B cell (primary cell): ENCODE results near the gene MAD1L1. TPM values are rescaled to one million over a fixed set of nuclear protein-coding genes. Genes with fewer than 3 reads are reported as not detected.
A peak's percentile ranks its signal among the peaks of the same experiment; 100 is the strongest.

Experiments used
- ATAC-seq: fragments of 200-7000 bp; cut with Tn5 transposase; one replicate; pipeline ENCODE4 v1.10.0; 2021; ENCODE audit warnings: low read depth, mild to moderate bottlenecking, moderate number of reproducible peaks, moderate library complexity
- CTCF ChIA-PET: fragments of 350-600 bp; sonication (Branson Sonifier 250); formaldehyde crosslinking; loops from one replicate; lab custom pipeline; 2021; ENCODE audit warnings: antibody characterized with exemption, inconsistent platforms; lab: Charles Lee
- POLR2A ChIA-PET: fragments of 350-600 bp; sonication (Branson Sonifier 250); formaldehyde crosslinking; loops from one replicate; lab custom pipeline; 2021; ENCODE audit warnings: antibody characterized with exemption; lab: Charles Lee
- DNase-seq: peaks from one replicate; pipeline ENCODE4 v3.0.0; 2013
- H2AFZ ChIP-seq: 2 replicates; pipeline ENCODE4 v1.6.1; 2012; ENCODE audit warnings: mild to moderate bottlenecking, low read depth, low read length; ENCODE audit not compliant: insufficient read depth, poor library complexity, severe bottlenecking
- H3K27ac ChIP-seq, 2 donors: 1 replicate in 1 of 2; 2 replicates in 1 of 2; pipeline ENCODE4 v1.5.1; 2012 to 2013; ENCODE audit warnings: low read length in 2 of 2, mild to moderate bottlenecking in 2 of 2, moderate library complexity in 1 of 2
- H3K27me3 ChIP-seq, 4 experiments: fragments of 200-600 bp in 1 of 4; sonication (generic) in 1 of 4; replicated peaks in 1 of 4; 1 replicate in 2 of 4; 2 replicates in 2 of 4; pipeline versions ENCODE4 v1.6.1 to v1.7.0; 2013 to 2016; ENCODE audit warnings: low read length in 3 of 4, mild to moderate bottlenecking in 2 of 4, mixed read lengths in 1 of 4, moderate library complexity in 1 of 4; ENCODE audit not compliant: insufficient read depth in 4 of 4, control insufficient read depth in 3 of 4; ENCODE audit errors: control extremely low read depth in 1 of 4
- H3K36me3 ChIP-seq, 2 experiments: replicated peaks in 1 of 2; 1 replicate in 1 of 2; 2 replicates in 1 of 2; pipeline versions ENCODE4 v1.6.1 to v1.7.1; 2013; ENCODE audit warnings: low read length in 1 of 2; ENCODE audit not compliant: insufficient read depth in 2 of 2, control insufficient read depth in 1 of 2; ENCODE audit errors: control extremely low read depth in 1 of 2, extremely low read depth in 1 of 2
- H3K4me1 ChIP-seq, 2 donors: fragments of 200-600 bp in 1 of 2; sonication (generic) in 1 of 2; 1 replicate in 1 of 2; 2 replicates in 1 of 2; pipeline versions ENCODE4 v1.5.1 to v1.6.1; 2013 to 2017; ENCODE audit warnings: low read length in 2 of 2; ENCODE audit not compliant: control insufficient read depth in 2 of 2, insufficient read depth in 2 of 2
- H3K4me2 ChIP-seq: replicated peaks from 2 replicates; pipeline ENCODE3; 2012; ENCODE audit warnings: mild to moderate bottlenecking, low read depth, low read length; ENCODE audit not compliant: poor library complexity, severe bottlenecking
- H3K4me3 ChIP-seq, 5 experiments: fragments of 200-600 bp in 1 of 5; sonication (generic) in 1 of 5; 1 replicate in 3 of 5; 2 replicates in 2 of 5; pipeline versions ENCODE4 v1.5.1 to v1.7.0; 2011 to 2016; ENCODE audit warnings: low read length in 4 of 5, mild to moderate bottlenecking in 4 of 5, low read depth in 2 of 5, control low read depth in 1 of 5, moderate library complexity in 1 of 5; ENCODE audit not compliant: insufficient read depth in 1 of 5; ENCODE audit errors: control extremely low read depth in 1 of 5, extremely low read depth in 1 of 5
- H3K79me2 ChIP-seq: fragments of 200-600 bp; sonication (generic); one replicate; pipeline ENCODE4 v1.6.0; 2016; ENCODE audit warnings: low read length; ENCODE audit not compliant: control insufficient read depth, insufficient read depth
- H3K9ac ChIP-seq: fragments of 200-600 bp; sonication (generic); 2 replicates; pipeline ENCODE4 v1.6.1; 2017; ENCODE audit warnings: mild to moderate bottlenecking, low read length, moderate library complexity
- H3K9me3 ChIP-seq, 3 donors: one replicate each; pipeline versions ENCODE4 v1.6.1 to v1.7.1; 2013; ENCODE audit warnings: low read length in 2 of 3; ENCODE audit not compliant: control insufficient read depth in 2 of 3, insufficient read depth in 1 of 3; ENCODE audit errors: control extremely low read depth in 1 of 3
- H4K20me1 ChIP-seq: 2 replicates; pipeline ENCODE4 v1.6.0; 2012; ENCODE audit warnings: mild to moderate bottlenecking, low read length; ENCODE audit not compliant: insufficient read depth, control insufficient read depth, poor library complexity, severe bottlenecking
- H3K27ac Mint-ChIP-seq: one replicate; pipeline ENCODE4 v1.8.0; 2021; ENCODE audit warnings: mixed read lengths
- H3K27me3 Mint-ChIP-seq: one replicate; pipeline ENCODE4 v1.8.0; 2021; ENCODE audit warnings: mixed read lengths
- H3K4me1 Mint-ChIP-seq: one replicate; pipeline ENCODE4 v1.8.0; 2021; ENCODE audit warnings: mixed read lengths
- H3K4me3 Mint-ChIP-seq: one replicate; pipeline ENCODE4 v1.8.0; 2021; ENCODE audit warnings: mixed read lengths
- H3K9me3 Mint-ChIP-seq: one replicate; pipeline ENCODE4 v1.8.0; 2022; ENCODE audit warnings: mixed read lengths; ENCODE audit not compliant: insufficient read depth
- EZH2 ChIP-seq: IDR thresholded peaks from 2 replicates; pipeline ENCODE4 v1.6.1; 2012; ENCODE audit warnings: borderline replicate concordance, low read depth, mild to moderate bottlenecking, moderate library complexity, low read length; ENCODE audit not compliant: insufficient read depth, poor library complexity, severe bottlenecking
- WGBS: methylation state at CpG from one replicate; pipeline ENCODE4 v1.1.5; 2013; ENCODE audit warnings: missing lambda C conversion rate; ENCODE audit not compliant: insufficient coverage; 5-methylcytosine and 5-hydroxymethylcytosine counted together
- intact Hi-C: fragments of 100-400 bp; cut with micrococcal nuclease; formaldehyde crosslinking; loops from one replicate; pipeline ENCODE4 v1.10.0; 2022
- polyA plus RNA-seq: library from polyadenylated mRNA; depleted of rRNA; stranded (reverse); fragments of >200 nt; gene quantifications from 2 replicates; pipeline ENCODE4 v1.2.3, GENCODE V29; 2012
- total RNA-seq, 2 donors: library from RNA; stranded (reverse); fragments of 120-200 nt in 1 of 2; gene quantifications; 1 replicate in 1 of 2; 2 replicates in 1 of 2; pipeline versions ENCODE4 v1.2.3 to v1.2.4, GENCODE V29; 2013 to 2022
- TF ChIP-seq, protein P1 (sequence below): fragments of 200-600 bp; IDR thresholded peaks from one replicate; pipeline ENCODE4 v1.8.0; 2022; ENCODE audit warnings: antibody characterized with exemption, mild to moderate bottlenecking

MAD1L1 gene
- total and polyA plus RNA-seq, 2 donors (not counting 1 experiment from before 2014, with no cell fraction given) = 86.7 to 110 TPM

GRCh38 chr7:1969459-1970284, 263.1 kb downstream of the MAD1L1 start:
- peaks cover 8% of the 10 kb centered on the region in 2 donors for H3K4me1 ChIP-seq
- H4K20me1 ChIP-seq = no peaks in the 10 kb centered on the region
- peaks cover 0 to 8% of the 10 kb centered on the region in 2 experiments for H3K36me3 ChIP-seq
- TF ChIP-seq, protein P1, sequence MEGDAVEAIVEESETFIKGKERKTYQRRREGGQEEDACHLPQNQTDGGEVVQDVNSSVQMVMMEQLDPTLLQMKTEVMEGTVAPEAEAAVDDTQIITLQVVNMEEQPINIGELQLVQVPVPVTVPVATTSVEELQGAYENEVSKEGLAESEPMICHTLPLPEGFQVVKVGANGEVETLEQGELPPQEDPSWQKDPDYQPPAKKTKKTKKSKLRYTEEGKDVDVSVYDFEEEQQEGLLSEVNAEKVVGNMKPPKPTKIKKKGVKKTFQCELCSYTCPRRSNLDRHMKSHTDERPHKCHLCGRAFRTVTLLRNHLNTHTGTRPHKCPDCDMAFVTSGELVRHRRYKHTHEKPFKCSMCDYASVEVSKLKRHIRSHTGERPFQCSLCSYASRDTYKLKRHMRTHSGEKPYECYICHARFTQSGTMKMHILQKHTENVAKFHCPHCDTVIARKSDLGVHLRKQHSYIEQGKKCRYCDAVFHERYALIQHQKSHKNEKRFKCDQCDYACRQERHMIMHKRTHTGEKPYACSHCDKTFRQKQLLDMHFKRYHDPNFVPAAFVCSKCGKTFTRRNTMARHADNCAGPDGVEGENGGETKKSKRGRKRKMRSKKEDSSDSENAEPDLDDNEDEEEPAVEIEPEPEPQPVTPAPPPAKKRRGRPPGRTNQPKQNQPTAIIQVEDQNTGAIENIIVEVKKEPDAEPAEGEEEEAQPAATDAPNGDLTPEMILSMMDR = no peak
- TF ChIP-seq EZH2 = no peak
- Mint-ChIP-seq H3K4me3 (peak overlapping the region; percentile 42), H3K27ac (peak overlapping the region; percentile 88), H3K27me3 (no peaks in the 10 kb centered on the region), H3K4me1 (peaks cover 28% of the 10 kb centered on the region), H3K9me3 (no peaks in the 10 kb centered on the region)
- no peak overlapping the region for H2AFZ ChIP-seq
- intact Hi-C loops = no loop called here
- 58% methylated on average over 3 of the region's 8 CpGs for WGBS
- ChIA-PET POLR2A (no interaction called here), CTCF (interaction anchor here (0.5 to 2.6 kb wide), 3 partner anchors 124 to 378 kb away, joined by 3 to 7 read pairs (median 4); no protein-coding TSS in a partner anchor)
- peak overlapping the region; percentile 11 to 13 for H3K27ac ChIP-seq
- H3K9me3 ChIP-seq = peaks cover 0 to 9% (median 0%) of the 10 kb centered on the region in 3 donors
- ATAC-seq (no peak), DNase-seq (no peak)
- no peaks in the 10 kb centered on the region for H3K27me3 ChIP-seq
- H3K4me2 ChIP-seq = peak overlapping the region; percentile 45
- peak overlapping the region; percentile 5 for H3K9ac ChIP-seq
- H3K4me3 ChIP-seq = peak overlapping the region in 1 of 5 experiments; percentile 9
- peaks cover 16% of the 10 kb centered on the region for H3K79me2 ChIP-seq
